CD4-positive, alpha-beta memory T cell (primary cell): ENCODE results near the gene MAN1A1. TPM values are rescaled to one million over a fixed set of nuclear protein-coding genes. Genes with fewer than 3 reads are reported as not detected.

Experiments used
- CTCF ChIA-PET: fragments of 350-600 bp; sonication (Branson Sonifier 250); formaldehyde crosslinking; loops from one replicate; lab custom pipeline; 2021; ENCODE audit warnings: inconsistent platforms; ENCODE audit not compliant: partially characterized antibody; lab: Charles Lee
- POLR2A ChIA-PET: fragments of 350-600 bp; sonication (Branson Sonifier 250); formaldehyde crosslinking; loops from one replicate; lab custom pipeline; 2021; ENCODE audit not compliant: partially characterized antibody; lab: Charles Lee
- DNase-seq, 5 donors: peaks; one replicate each; pipeline versions ENCODE4 v3.0.0 to v3.0.0-alpha.2; 2020 to 2022; ENCODE audit warnings: mixed read lengths in 1 of 5
- H3K27ac ChIP-seq: one replicate; pipeline ENCODE4 v1.7.0; 2013; ENCODE audit warnings: low read depth, low read length
- H3K27me3 ChIP-seq: 2 replicates; pipeline ENCODE4 v1.7.0; 2013; ENCODE audit warnings: mild to moderate bottlenecking, low read length, moderate library complexity; ENCODE audit not compliant: insufficient read depth
- H3K36me3 ChIP-seq: 2 replicates; pipeline ENCODE4 v1.7.0; 2013; ENCODE audit warnings: mild to moderate bottlenecking, low read length, moderate library complexity; ENCODE audit not compliant: insufficient read depth
- H3K4me1 ChIP-seq: 2 replicates; pipeline ENCODE4 v1.7.0; 2013; ENCODE audit warnings: mild to moderate bottlenecking, low read length, moderate library complexity; ENCODE audit not compliant: insufficient read depth
- H3K4me3 ChIP-seq, 2 donors: one replicate each; pipeline ENCODE4 v1.7.0; 2013; ENCODE audit warnings: low read length in 2 of 2, mild to moderate bottlenecking in 1 of 2
- H3K9me3 ChIP-seq, 2 donors: one replicate each; pipeline ENCODE4 v1.7.0; 2013; ENCODE audit warnings: low read length in 2 of 2, control low read depth in 1 of 2; ENCODE audit not compliant: control insufficient read depth in 1 of 2
- H3K27ac Mint-ChIP-seq, 7 donors: one replicate each; pipeline ENCODE4 v1.8.0; 2020 to 2021; ENCODE audit warnings: mixed read lengths in 7 of 7, mild to moderate bottlenecking in 6 of 7, inconsistent platforms in 3 of 7, moderate library complexity in 3 of 7
- H3K27me3 Mint-ChIP-seq, 2 donors: one replicate each; pipeline ENCODE4 v1.8.0; 2020 to 2021; ENCODE audit warnings: mixed read lengths in 2 of 2
- H3K36me3 Mint-ChIP-seq, 2 donors: one replicate each; pipeline ENCODE4 v1.8.0; 2020 to 2021; ENCODE audit warnings: mixed read lengths in 2 of 2, inconsistent platforms in 1 of 2, mild to moderate bottlenecking in 1 of 2
- H3K4me1 Mint-ChIP-seq, 4 donors: one replicate each; pipeline ENCODE4 v1.8.0; 2020 to 2021; ENCODE audit warnings: mixed read lengths in 4 of 4, mild to moderate bottlenecking in 1 of 4
- H3K4me3 Mint-ChIP-seq, 8 donors: one replicate each; pipeline ENCODE4 v1.8.0; 2020 to 2021; ENCODE audit warnings: mixed read lengths in 8 of 8, mild to moderate bottlenecking in 7 of 8, moderate library complexity in 6 of 8, inconsistent platforms in 3 of 8
- H3K9me3 Mint-ChIP-seq, 8 donors: one replicate each; pipeline ENCODE4 v1.8.0; 2020 to 2021; ENCODE audit warnings: mixed read lengths in 8 of 8, mild to moderate bottlenecking in 5 of 8, inconsistent platforms in 3 of 8, moderate library complexity in 1 of 8
- intact Hi-C: fragments of 100-400 bp; cut with micrococcal nuclease; formaldehyde crosslinking; loops from one replicate; pipeline ENCODE4 v1.15.1; 2023
- polyA plus RNA-seq, 2 donors: library from polyadenylated mRNA; unstranded; fragments of 300-500 nt; fragmentation: Illumina TruSeq; gene quantifications; one replicate each; pipeline ENCODE4 v1.2.3, GENCODE V29; 2021
- total RNA-seq, 2 experiments: library from RNA; stranded (reverse); gene quantifications; one replicate each; pipeline ENCODE4 v1.2.3, GENCODE V29; 2021

The MAN1A1 gene
- total and polyA plus RNA-seq, 4 experiments from 2014 or later = 12.3 to 14.7 (median 12.3) TPM

DNA sequence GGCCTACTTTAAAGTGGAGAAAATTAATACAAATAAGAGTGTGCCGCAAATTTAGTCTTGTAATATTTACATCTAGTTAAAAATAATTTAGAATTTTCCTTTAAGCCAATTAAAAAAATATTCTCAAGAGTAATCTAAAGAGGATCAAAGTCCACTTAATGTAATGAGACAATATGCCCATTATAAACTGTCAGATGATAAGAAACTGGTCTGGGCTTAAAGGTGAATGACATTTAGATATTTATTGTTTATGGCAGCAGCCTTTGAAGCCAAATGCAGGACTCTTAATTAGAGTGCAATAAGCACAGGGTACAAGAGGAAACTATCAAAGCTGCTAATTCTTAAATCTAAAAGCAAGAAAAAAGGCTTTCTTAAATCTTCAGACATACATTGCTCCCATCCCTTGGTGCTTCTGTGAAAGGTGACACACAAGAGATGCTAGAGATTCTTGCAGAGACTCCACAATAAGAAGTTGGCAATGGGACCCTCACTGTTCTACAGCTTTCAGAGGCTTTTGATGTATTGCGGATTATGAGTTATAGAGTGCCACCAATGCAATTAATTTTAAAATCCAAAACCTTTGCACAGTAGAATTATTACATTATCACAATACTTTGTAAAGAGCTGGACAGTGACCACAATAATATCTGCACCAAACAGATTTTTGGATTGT lies 116.1 kb downstream of the MAN1A1 start:
- Mint-ChIP-seq H3K9me3 (peaks cover 0 to 9% (median 0%) of the 10 kb centered on the region in 8 donors), H3K4me1 (peaks cover 0 to 3% (median 0%) of the 10 kb centered on the region in 4 donors)

GRCh38 chr6:119231394-119231793 lies 118.2 kb downstream of the MAN1A1 start:
- H3K36me3 Mint-ChIP-seq = peaks cover 7 to 22% of the 10 kb centered on the region in 2 donors
- H3K4me1 Mint-ChIP-seq = no peaks in the 10 kb centered on the region
- H3K27ac Mint-ChIP-seq = no peak overlapping the region
- Histone ChIP-seq H3K4me1 (no peaks in the 10 kb centered on the region), H3K27me3 (no peaks in the 10 kb centered on the region), H3K36me3 (no peaks in the 10 kb centered on the region), H3K9me3 (no peaks in the 10 kb centered on the region), H3K27ac (no peak overlapping the region), H3K4me3 (no peak overlapping the region)
- no peaks in the 10 kb centered on the region for H3K27me3 Mint-ChIP-seq
- intact Hi-C loops = no loop called here
- CTCF ChIA-PET = interaction anchor here (0.6 to 1.5 kb wide), 2 partner anchors 9 to 21 kb away, joined by 3 read pairs; no protein-coding TSS in a partner anchor
- H3K4me3 Mint-ChIP-seq = no peak overlapping the region
- POLR2A ChIA-PET = no interaction called here
- peaks cover 0 to 5% (median 0%) of the 10 kb centered on the region in 8 donors for H3K9me3 Mint-ChIP-seq
- no peak for DNase-seq

More for the DNA sequence above, 116.1 kb downstream of the MAN1A1 start:
- intact Hi-C loops = no loop called here
- no peak overlapping the region for H3K4me3 ChIP-seq
- Mint-ChIP-seq H3K27ac (no peak overlapping the region), H3K36me3 (peaks cover 11 to 31% of the 10 kb centered on the region in 2 donors), H3K27me3 (no peaks in the 10 kb centered on the region), H3K4me3 (no peak overlapping the region)
- no peaks in the 10 kb centered on the region for H3K27me3 ChIP-seq
- H3K36me3 ChIP-seq = no peaks in the 10 kb centered on the region
- ChIA-PET POLR2A (no interaction called here), CTCF (no interaction called here)
- no peak for DNase-seq
- no peaks in the 10 kb centered on the region for H3K4me1 ChIP-seq
- H3K27ac ChIP-seq = no peak overlapping the region
- H3K9me3 ChIP-seq = no peaks in the 10 kb centered on the region

DNA sequence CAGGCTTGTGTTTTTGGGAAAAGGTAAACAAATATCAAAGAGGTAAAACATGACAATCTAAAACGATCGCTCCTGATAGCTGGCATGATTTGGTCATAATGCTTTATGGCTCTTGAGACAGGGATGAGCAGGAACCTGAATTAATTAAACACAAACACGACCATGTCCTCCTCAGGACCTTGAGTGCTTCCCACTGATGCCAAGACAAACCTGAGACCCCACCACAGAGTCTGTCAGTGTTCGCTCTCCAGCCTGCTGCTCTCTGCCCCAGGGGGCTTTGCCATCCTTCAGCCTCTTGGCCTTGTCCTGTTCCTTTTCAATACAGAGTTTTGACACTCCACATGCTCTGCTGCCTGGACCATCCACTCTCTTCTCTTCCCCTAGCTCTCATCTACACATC lies 119.4 kb downstream of the MAN1A1 start:
- Histone ChIP-seq H3K27me3 (no peaks in the 10 kb centered on the region), H3K4me3 (no peak overlapping the region), H3K27ac (no peak overlapping the region), H3K4me1 (no peaks in the 10 kb centered on the region), H3K36me3 (no peaks in the 10 kb centered on the region), H3K9me3 (no peaks in the 10 kb centered on the region)
- Mint-ChIP-seq H3K27ac (no peak overlapping the region), H3K4me1 (peaks cover 0 to 1% (median 0%) of the 10 kb centered on the region in 4 donors), H3K4me3 (no peak overlapping the region), H3K27me3 (no peaks in the 10 kb centered on the region), H3K9me3 (peaks cover 0 to 2% (median 0%) of the 10 kb centered on the region in 8 donors), H3K36me3 (peaks cover 5 to 14% of the 10 kb centered on the region in 2 donors)
- ChIA-PET CTCF (interaction anchor here (1.5 kb wide), 1 partner anchor 8 kb away, joined by 3 read pairs; no protein-coding TSS in a partner anchor), POLR2A (no interaction called here)
- DNase-seq = no peak
- intact Hi-C loops = no loop called here

DNA sequence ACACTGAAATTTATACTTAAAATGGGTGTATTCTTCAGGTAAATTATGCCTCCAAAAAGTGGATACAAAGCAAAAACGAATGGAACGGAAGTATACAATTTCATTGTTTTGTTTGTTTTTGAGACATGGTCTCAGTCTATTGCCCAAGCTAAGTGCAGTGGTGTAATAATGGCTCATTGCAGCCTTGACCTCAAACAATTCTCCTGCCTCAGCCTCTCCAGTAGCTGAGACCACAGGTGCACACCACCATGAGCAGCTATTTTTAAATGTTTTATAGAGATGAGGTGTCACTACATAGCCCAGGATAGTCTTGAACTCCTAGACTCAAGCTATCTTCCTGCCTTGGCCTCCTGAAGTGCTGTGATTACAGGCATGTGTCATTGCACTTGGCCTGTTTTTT lies 122.2 kb downstream of the MAN1A1 start:
- no peak overlapping the region for H3K4me3 Mint-ChIP-seq
- H3K27ac Mint-ChIP-seq = no peak overlapping the region
- peaks cover 0 to 10% of the 10 kb centered on the region in 2 donors for H3K36me3 Mint-ChIP-seq
- CTCF ChIA-PET = no interaction called here
- H3K4me1 ChIP-seq = no peaks in the 10 kb centered on the region
- no peaks in the 10 kb centered on the region for H3K9me3 ChIP-seq
- intact Hi-C loops = no loop called here
- H3K4me1 Mint-ChIP-seq = peaks cover 0 to 1% (median 0%) of the 10 kb centered on the region in 4 donors
- no peak for DNase-seq
- no peaks in the 10 kb centered on the region for H3K27me3 ChIP-seq
- no peak overlapping the region for H3K27ac ChIP-seq
- peaks cover 0 to 2% (median 0%) of the 10 kb centered on the region in 8 donors for H3K9me3 Mint-ChIP-seq
- H3K36me3 ChIP-seq = no peaks in the 10 kb centered on the region
- no peak overlapping the region for H3K4me3 ChIP-seq
- H3K27me3 Mint-ChIP-seq = no peaks in the 10 kb centered on the region
- POLR2A ChIA-PET = no interaction called here

DNA sequence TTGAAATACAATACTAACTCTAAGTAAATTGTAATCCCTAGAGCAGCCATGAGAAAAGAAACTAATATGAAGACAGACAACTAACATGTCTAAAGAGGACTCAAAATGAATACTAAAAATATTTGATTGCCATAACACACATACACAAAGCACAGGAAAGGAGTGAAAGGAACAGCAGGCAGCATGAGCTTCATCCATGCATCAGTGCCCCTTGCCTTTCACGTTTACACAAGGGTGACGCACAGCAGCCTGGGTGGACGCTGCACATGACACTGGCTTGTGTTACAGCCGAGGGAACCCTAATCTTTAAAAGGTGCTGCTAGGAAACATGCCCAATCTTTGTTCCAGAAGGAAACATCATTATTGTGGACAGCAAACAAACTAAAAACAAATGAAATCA lies 123.5 kb downstream of the MAN1A1 start:
- Histone ChIP-seq H3K4me3 (no peak overlapping the region), H3K36me3 (no peaks in the 10 kb centered on the region), H3K4me1 (no peaks in the 10 kb centered on the region), H3K27ac (no peak overlapping the region), H3K9me3 (no peaks in the 10 kb centered on the region), H3K27me3 (no peaks in the 10 kb centered on the region)
- H3K9me3 Mint-ChIP-seq = peaks cover 0 to 2% (median 0%) of the 10 kb centered on the region in 8 donors
- H3K4me3 Mint-ChIP-seq = no peak overlapping the region
- H3K27me3 Mint-ChIP-seq = no peaks in the 10 kb centered on the region
- H3K36me3 Mint-ChIP-seq = peaks cover 0 to 5% of the 10 kb centered on the region in 2 donors
- peaks cover 0 to 1% (median 0%) of the 10 kb centered on the region in 4 donors for H3K4me1 Mint-ChIP-seq
- intact Hi-C loops = no loop called here
- DNase-seq = no peak
- ChIA-PET POLR2A (no interaction called here), CTCF (no interaction called here)
- H3K27ac Mint-ChIP-seq = no peak overlapping the region

- peaks cover 0 to 1% (median 0%) of the 10 kb centered on the region in 4 donors for H3K4me1 Mint-ChIP-seq
- H3K27me3 Mint-ChIP-seq = no peaks in the 10 kb centered on the region
- no peaks in the 10 kb centered on the region for H3K4me1 ChIP-seq
- H3K36me3 ChIP-seq = no peaks in the 10 kb centered on the region
- H3K9me3 ChIP-seq = no peaks in the 10 kb centered on the region
- ChIA-PET CTCF (interaction anchor here (0.6 kb wide), 1 partner anchor 1346 kb away, joined by 3 read pairs; no protein-coding TSS in a partner anchor), POLR2A (no interaction called here)
- H3K36me3 Mint-ChIP-seq = peaks cover 0 to 4% of the 10 kb centered on the region in 2 donors
- H3K9me3 Mint-ChIP-seq = peaks cover 0 to 2% (median 0%) of the 10 kb centered on the region in 8 donors
- H3K27ac Mint-ChIP-seq = no peak overlapping the region
- H3K27ac ChIP-seq = no peak overlapping the region
- DNase-seq = no peak
- H3K27me3 ChIP-seq = no peaks in the 10 kb centered on the region
- no peak overlapping the region for H3K4me3 Mint-ChIP-seq
- no peak overlapping the region for H3K4me3 ChIP-seq
- intact Hi-C loops = no loop called here
These were observed 125.4 kb downstream of the MAN1A1 start for GRCh38 chr6:119224095-119224701.

GRCh38 chr6:119220452-119220851 lies 129.1 kb downstream of the MAN1A1 start:
- CTCF ChIA-PET = no interaction called here
- POLR2A ChIA-PET = no interaction called here

More at GRCh38 chr6:119220452-119220851, 129.1 kb downstream of the MAN1A1 start:
- H3K27me3 ChIP-seq = no peaks in the 10 kb centered on the region
- intact Hi-C loops = no loop called here
- Mint-ChIP-seq H3K4me1 (peaks cover 0 to 2% (median under 1%) of the 10 kb centered on the region in 4 donors), H3K9me3 (peaks cover 0 to 2% (median 0%) of the 10 kb centered on the region in 8 donors), H3K36me3 (no peaks in the 10 kb centered on the region), H3K4me3 (no peak overlapping the region), H3K27ac (no peak overlapping the region), H3K27me3 (no peaks in the 10 kb centered on the region)
- DNase-seq = no peak
- H3K36me3 ChIP-seq = no peaks in the 10 kb centered on the region
- no peak overlapping the region for H3K4me3 ChIP-seq
- H3K27ac ChIP-seq = no peak overlapping the region
- H3K4me1 ChIP-seq = no peaks in the 10 kb centered on the region
- H3K9me3 ChIP-seq = no peaks in the 10 kb centered on the region
